ENCODE results near the gene PRAMEF33.
"Not testable (repeated sequence)": the region's sequence is repeated elsewhere in the genome, so short reads cannot be mapped to it uniquely, and the experiment has no call there.

Gene PRAMEF33

DNA sequence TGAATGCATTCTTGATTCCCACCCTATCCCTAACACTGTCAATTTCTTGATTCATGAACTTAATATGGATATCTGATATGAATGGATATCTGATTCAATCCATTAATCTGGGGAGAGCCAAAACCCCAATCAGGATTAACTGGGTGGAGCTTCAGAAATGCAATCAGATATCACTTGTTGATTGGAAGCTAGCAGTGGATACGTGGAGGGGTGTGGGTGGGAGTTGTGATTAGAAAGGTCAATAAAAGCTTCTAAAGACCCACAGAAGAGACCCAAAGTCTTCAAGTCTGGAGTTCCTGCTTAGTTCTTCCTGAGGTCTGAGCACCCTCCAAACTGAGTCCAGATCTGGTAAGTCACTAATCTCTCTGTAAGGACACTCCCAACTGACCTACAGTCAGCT lies at the start of gene PRAMEF33:
Gene PRAMEF33, plus strand, starts transcription at position 301 of the 400 bp plus-strand sequence. CDS start 2,416 bp downstream, outside the sequence.
- not testable (repeated sequence) for DNase-seq

DNA sequence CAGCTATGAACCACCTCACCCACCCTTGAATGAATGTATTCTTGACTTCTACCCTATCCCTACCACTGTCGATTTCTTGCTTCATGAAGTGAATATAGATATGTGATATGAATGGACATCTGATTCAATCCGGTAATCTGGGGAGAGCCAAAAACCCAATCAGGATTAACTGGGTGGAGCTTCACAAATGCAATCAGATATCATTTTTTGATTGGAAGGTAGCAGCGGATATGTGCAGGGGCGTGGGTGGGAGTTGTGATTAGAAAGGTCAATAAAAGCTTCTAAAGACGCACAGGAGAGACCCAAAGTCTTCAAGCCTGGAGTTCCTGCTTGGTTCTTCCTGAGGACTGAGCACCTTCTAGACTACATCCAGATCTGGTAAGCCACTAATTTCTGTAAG lies 49.4 kb upstream of the PRAMEF33 start, which contains the start of gene PRAMEF5:
Gene PRAMEF5, plus strand, starts transcription at position 301 of the 400 bp plus-strand sequence. CDS start 5,071 bp downstream, outside the sequence.
- not testable (repeated sequence) for DNase-seq

- DNase-seq, result not testable (repeated sequence)
These were observed 38.2 kb upstream of the PRAMEF33 start for GRCh38 chr1:13265124-13265523.

GRCh38 chr1:13277016-13277415 lies 26.3 kb upstream of the PRAMEF33 start:
- DNase-seq, result not testable (repeated sequence)

- not testable (repeated sequence) for DNase-seq
These were observed 23.7 kb upstream of the PRAMEF33 start for GRCh38 chr1:13279617-13280016.

GRCh38 chr1:13285037-13285436 lies 18.3 kb upstream of the PRAMEF33 start, which contains the start of gene PRAMEF8:
Gene PRAMEF8 (minus strand): TSS chr1:13285137. CDS start chr1:13284091, 1,046 bp downstream.
- DNase-seq, result not testable (repeated sequence)

DNA sequence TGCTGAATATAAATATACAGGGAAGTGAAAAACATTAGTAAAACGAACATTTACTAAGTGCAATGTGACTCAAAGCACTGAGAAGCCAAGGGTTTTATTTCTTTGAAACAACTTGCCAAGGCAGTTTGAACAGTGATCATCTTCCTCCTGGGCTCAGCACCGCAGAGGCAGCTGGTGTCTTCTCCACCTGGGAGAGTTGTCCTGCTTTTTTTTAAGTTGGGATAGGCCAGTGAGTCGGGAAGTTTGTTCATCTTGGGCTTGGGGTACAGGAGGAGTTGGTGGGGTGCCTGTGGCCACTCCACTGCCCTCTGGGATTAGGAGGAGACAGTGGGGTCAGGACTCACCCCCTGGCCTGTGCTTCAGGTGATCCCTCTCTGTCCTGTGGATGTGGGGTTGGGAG lies 14.3 kb upstream of the PRAMEF33 start:
- not testable (repeated sequence) for DNase-seq

GRCh38 chr1:13297216-13297931 lies 6.0 kb upstream of the PRAMEF33 start:
- not testable (repeated sequence) for DNase-seq

DNA sequence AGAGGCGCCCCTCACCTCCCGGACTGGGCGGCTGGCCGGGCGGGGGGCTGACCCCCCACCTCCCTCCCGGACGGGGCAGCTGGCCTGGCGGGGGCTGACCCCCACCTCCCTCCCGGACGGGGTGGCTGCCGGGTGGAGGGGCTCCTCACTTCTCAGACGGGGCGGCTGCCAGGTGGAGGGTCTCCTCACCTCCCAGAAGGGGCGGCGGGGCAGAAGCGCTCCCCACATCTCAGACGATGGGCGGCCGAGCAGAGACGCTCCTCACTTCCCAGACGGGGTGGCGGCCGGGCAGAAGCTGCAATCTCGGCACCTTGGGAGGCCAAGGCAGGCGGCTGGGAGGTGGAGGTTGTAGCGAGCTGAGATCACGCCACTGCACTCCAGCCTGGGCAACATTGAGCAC lies 4.6 kb upstream of the PRAMEF33 start:
- not testable (repeated sequence) for DNase-seq

DNA sequence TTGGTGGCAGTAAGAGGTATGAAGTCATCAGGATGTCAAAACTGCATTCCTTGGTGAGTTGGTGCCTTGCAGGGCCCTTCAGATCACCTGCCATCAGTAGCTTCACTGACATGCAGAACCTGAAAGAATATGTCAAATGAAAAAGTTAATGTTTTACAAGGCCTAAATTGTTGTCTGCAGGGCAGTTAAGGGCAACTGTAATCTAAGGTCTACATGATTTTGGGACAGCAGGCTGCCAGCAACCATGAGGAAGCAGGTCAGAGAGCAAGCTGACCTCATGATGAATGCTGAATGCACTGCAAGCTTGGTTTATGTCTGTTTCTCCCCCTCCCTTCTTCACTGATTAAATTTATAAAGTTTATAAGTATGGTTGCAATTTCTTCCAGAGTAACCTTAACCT lies 1.1 kb upstream of the PRAMEF33 start:
- not testable (repeated sequence) for DNase-seq

- DNase-seq, result not testable (repeated sequence)
These were observed 11.9 kb downstream of the PRAMEF33 start, which contains the start of gene PRAMEF15 for GRCh38 chr1:13315281-13315680. Gene PRAMEF15 (plus strand): TSS chr1:13315581. CDS start chr1:13318408, 2,827 bp downstream.

DNA sequence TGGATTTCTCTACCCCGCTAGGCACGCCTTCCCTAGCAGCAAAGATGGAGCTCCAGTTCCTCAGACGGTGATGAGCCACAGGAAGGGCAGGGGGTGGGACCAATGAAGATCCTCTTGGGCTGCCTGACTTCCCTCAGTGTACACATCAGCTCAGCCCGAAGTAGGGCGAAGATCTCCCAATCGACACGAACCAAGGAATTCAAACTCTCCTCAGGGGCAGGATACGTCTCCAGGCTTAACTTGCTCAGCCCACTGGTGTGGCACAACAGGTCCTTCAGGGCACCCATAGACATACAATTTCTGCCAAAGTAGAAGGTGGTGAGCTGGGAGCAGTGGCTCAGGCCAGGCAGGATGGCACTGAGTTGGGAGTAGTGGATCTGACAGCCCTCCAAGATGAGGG lies 39.2 kb downstream of the PRAMEF33 start:
- not testable (repeated sequence) for DNase-seq

DNA sequence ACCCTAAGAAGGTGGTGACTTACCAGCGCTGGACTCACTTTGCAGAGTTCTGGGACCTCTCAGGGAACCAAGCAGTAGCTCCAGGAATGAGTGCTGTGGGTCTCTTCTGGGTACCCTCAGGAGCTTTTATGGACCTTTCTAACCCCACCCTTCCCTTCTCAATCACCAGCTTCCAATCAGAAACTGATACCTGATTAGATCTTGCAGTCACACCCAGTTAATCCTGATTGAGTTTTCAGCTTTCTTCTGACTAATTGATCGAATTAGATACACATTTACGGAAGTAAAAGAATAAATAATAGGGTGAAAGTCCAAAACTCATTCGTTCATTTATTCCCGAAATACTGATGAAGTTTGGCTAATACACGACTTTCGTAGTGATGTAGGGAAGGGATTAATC lies 43.7 kb downstream of the PRAMEF33 start, which contains the start of gene PRAMEF14:
Gene PRAMEF14, minus strand, starts transcription at position 101 of the 400 bp plus-strand sequence. CDS start 1,820 bp downstream, outside the sequence.
- DNase-seq, result not testable (repeated sequence)

DNA sequence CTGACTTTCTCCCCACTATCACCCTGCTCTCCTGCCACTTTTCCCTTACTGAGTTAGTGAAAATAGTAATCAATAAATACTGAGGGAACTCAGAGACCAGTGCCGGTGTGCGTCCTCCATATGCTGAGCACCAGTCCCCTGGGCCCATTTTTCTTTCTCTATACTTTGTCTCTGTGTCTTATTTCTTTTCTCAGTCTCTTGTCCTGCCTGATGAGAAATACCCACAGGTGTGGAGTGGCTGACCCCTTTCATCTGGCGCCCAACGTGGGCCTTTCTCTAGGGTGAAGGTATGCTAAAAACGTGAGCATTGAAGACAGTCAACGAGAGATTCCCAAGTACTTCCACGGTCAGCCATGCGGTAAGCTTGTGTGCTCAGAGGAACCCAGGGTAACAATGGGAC lies 50.1 kb downstream of the PRAMEF33 start:
- not testable (repeated sequence) for DNase-seq

- not testable (repeated sequence) for DNase-seq
These were observed 51.1 kb downstream of the PRAMEF33 start for GRCh38 chr1:13354475-13354874.

- DNase-seq, result peak in 1 of 2 experiments; percentile 53
These were observed 53.4 kb downstream of the PRAMEF33 start for GRCh38 chr1:13356774-13357173.
